ENCODE data around the gene TUBB6. TPM values are rescaled to one million over a fixed set of nuclear protein-coding genes. Genes with fewer than 3 reads are reported as not detected.

The TUBB6 gene
- polyA plus RNA-seq, 1 donor from 2014 or later = 3.8 TPM

- no peaks in the 10 kb centered on the region for H4K20me1 ChIP-seq (ENCODE audit: insufficient read depth)
- H3K79me2 ChIP-seq (replicated peaks; ENCODE audit: insufficient read depth, low read length) = peaks cover 28% of the 10 kb centered on the region
Measured at GRCh38 chr18:12369211-12369610, 61.2 kb downstream of the TUBB6 start.

DNA sequence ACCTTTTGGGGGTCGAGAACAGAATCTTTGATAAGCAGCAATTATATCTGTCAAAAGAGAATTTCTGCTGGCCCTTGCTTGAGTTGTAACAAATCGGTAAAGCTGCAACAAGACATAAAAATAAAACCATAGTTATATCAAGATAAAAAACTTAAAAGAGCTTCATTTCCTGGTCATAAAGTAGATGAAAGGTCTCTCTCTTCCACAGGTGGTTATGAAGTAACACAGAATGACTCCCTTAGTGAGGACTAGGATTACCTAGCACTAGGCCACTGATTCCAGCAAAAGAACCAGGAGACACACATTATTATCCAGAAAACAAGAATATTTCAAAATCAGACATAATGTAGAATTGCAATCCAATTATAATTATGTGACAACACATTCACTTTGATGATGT, 63.5 kb downstream of the TUBB6 start:
- H3K36me3 ChIP-seq (ENCODE audit: insufficient read depth, low read length) = no peaks in the 10 kb centered on the region
- no peak overlapping the region for H3K27ac ChIP-seq (ENCODE audit: low read length)
- H4K20me1 ChIP-seq (ENCODE audit: insufficient read depth) = no peaks in the 10 kb centered on the region
- TF ChIP-seq MXI1 (conservative IDR thresholded peaks at IDR 0.05; ENCODE audit: poor library complexity, severe bottlenecking) = no peak
- TF ChIP-seq CTCF (IDR thresholded peaks at IDR 0.05; ENCODE audit: poor library complexity, severe bottlenecking) = no peak
- TF ChIP-seq SMC3 (conservative IDR thresholded peaks at IDR 0.05; ENCODE audit: poor library complexity) = no peak
- no peak for TF ChIP-seq REST (IDR thresholded peaks at IDR 0.05; ENCODE audit: borderline replicate concordance)
- TF ChIP-seq TAF1 (IDR thresholded peaks at IDR 0.05; ENCODE audit: low read depth) = no peak
- no peak for TF ChIP-seq EP300 (conservative IDR thresholded peaks at IDR 0.05; ENCODE audit: poor library complexity, severe bottlenecking)
- TF ChIP-seq EZH2 (IDR thresholded peaks at IDR 0.05; ENCODE audit: borderline replicate concordance, insufficient read depth, low read length, poor library complexity, severe bottlenecking) = no peak
- no peak for TF ChIP-seq RAD21 (conservative IDR thresholded peaks at IDR 0.05)
- TF ChIP-seq POLR2AphosphoS5 (IDR thresholded peaks at IDR 0.05) = no peak
- no peaks in the 10 kb centered on the region for H3K9me2 ChIP-seq (ENCODE audit: insufficient read depth, low read length)
- no peak overlapping the region for H3K4me2 ChIP-seq (ENCODE audit: low read length)
- no peaks in the 10 kb centered on the region for H3K9me3 ChIP-seq (ENCODE audit: low read length)
- H3K4me3 ChIP-seq (ENCODE audit: low read length) = no peak overlapping the region
- no peak overlapping the region for H2AFZ ChIP-seq (ENCODE audit: low read depth, low read length)
- H3K27me3 ChIP-seq (ENCODE audit: insufficient read depth, low read depth, low read length) = no peaks in the 10 kb centered on the region
- H3K9ac ChIP-seq (ENCODE audit: low read length) = no peak overlapping the region
- H3K79me2 ChIP-seq (replicated peaks; ENCODE audit: insufficient read depth, low read length) = peaks cover 44% of the 10 kb centered on the region
- no peaks in the 10 kb centered on the region for H3F3A ChIP-seq (ENCODE audit: insufficient read depth, low read length, poor library complexity, severe bottlenecking)

More at GRCh38 chr18:12369211-12369610, 61.2 kb downstream of the TUBB6 start:
- Histone ChIP-seq H3F3A (ENCODE audit: insufficient read depth, low read length, poor library complexity, severe bottlenecking) (no peaks in the 10 kb centered on the region), H3K27me3 (ENCODE audit: insufficient read depth, low read depth, low read length) (no peaks in the 10 kb centered on the region), H3K4me2 (ENCODE audit: low read length) (no peak overlapping the region), H3K27ac (ENCODE audit: low read length) (no peak overlapping the region), H3K9me2 (ENCODE audit: insufficient read depth, low read length) (no peaks in the 10 kb centered on the region), H3K9ac (ENCODE audit: low read length) (no peak overlapping the region), H3K4me3 (ENCODE audit: low read length) (no peak overlapping the region), H3K9me3 (ENCODE audit: low read length) (no peaks in the 10 kb centered on the region), H2AFZ (ENCODE audit: low read depth, low read length) (no peak overlapping the region), H3K36me3 (ENCODE audit: insufficient read depth, low read length) (peaks cover 1% of the 10 kb centered on the region)
- no peak for TF ChIP-seq MXI1 (conservative IDR thresholded peaks at IDR 0.05; ENCODE audit: poor library complexity, severe bottlenecking)

- H3K4me2 ChIP-seq (ENCODE audit: low read length) = no peak overlapping the region
- no peaks in the 10 kb centered on the region for H3K36me3 ChIP-seq (ENCODE audit: insufficient read depth, low read length)
- no peaks in the 10 kb centered on the region for H3K27me3 ChIP-seq (ENCODE audit: insufficient read depth, low read depth, low read length)
- H2AFZ ChIP-seq (ENCODE audit: low read depth, low read length) = no peak overlapping the region
- TF ChIP-seq CTCF (IDR thresholded peaks at IDR 0.05; ENCODE audit: poor library complexity, severe bottlenecking) = no peak
- TF ChIP-seq RAD21 (conservative IDR thresholded peaks at IDR 0.05) = no peak
- no peak for TF ChIP-seq EZH2 (IDR thresholded peaks at IDR 0.05; ENCODE audit: borderline replicate concordance, insufficient read depth, low read length, poor library complexity, severe bottlenecking)
- no peak for TF ChIP-seq TAF1 (IDR thresholded peaks at IDR 0.05; ENCODE audit: low read depth)
- TF ChIP-seq EP300 (conservative IDR thresholded peaks at IDR 0.05; ENCODE audit: poor library complexity, severe bottlenecking) = no peak
- no peak for TF ChIP-seq SMC3 (conservative IDR thresholded peaks at IDR 0.05; ENCODE audit: poor library complexity)
- TF ChIP-seq POLR2AphosphoS5 (IDR thresholded peaks at IDR 0.05) = no peak
- TF ChIP-seq REST (IDR thresholded peaks at IDR 0.05; ENCODE audit: borderline replicate concordance) = no peak
- TF ChIP-seq MXI1 (conservative IDR thresholded peaks at IDR 0.05; ENCODE audit: poor library complexity, severe bottlenecking) = no peak
- H3K79me2 ChIP-seq (replicated peaks; ENCODE audit: insufficient read depth, low read length) = peaks cover 44% of the 10 kb centered on the region
- no peaks in the 10 kb centered on the region for H4K20me1 ChIP-seq (ENCODE audit: insufficient read depth)
- no peaks in the 10 kb centered on the region for H3K9me3 ChIP-seq (ENCODE audit: low read length)
- H3K9ac ChIP-seq (ENCODE audit: low read length) = no peak overlapping the region
- no peak overlapping the region for H3K4me3 ChIP-seq (ENCODE audit: low read length)
- H3K27ac ChIP-seq (ENCODE audit: low read length) = no peak overlapping the region
- no peaks in the 10 kb centered on the region for H3K9me2 ChIP-seq (ENCODE audit: insufficient read depth, low read length)
- H3F3A ChIP-seq (ENCODE audit: insufficient read depth, low read length, poor library complexity, severe bottlenecking) = no peaks in the 10 kb centered on the region
Measured at GRCh38 chr18:12372406-12372805, 64.4 kb downstream of the TUBB6 start.

Data from neural cell (in vitro differentiated cells).